Mucosa of descending colon (tissue), 3 donors: ENCODE results near the gene KRT37. TPM values are rescaled to one million over a fixed set of nuclear protein-coding genes. Genes with fewer than 3 reads are reported as not detected.
"Not testable (repeated sequence)": the region's sequence is repeated elsewhere in the genome, so short reads cannot be mapped to it uniquely, and the experiment has no call there.

Experiments used
- ATAC-seq: fragments of 200-7000 bp; cut with Tn5 transposase; one replicate; pipeline ENCODE4 v1.9.1; 2020; ENCODE audit warnings: mild to moderate bottlenecking, moderate library complexity
- DNase-seq, 3 donors: peaks; one replicate each; pipeline ENCODE4 v3.0.0-alpha.2; 2020
- H3K36me3 ChIP-seq: fragments of 200-600 bp; one replicate; pipeline ENCODE4 v1.8.0; 2021; ENCODE audit warnings: low read depth, mild to moderate bottlenecking
- H3K4me1 ChIP-seq: fragments of 200-600 bp; one replicate; pipeline ENCODE4 v1.8.0; 2021; ENCODE audit warnings: low read depth, mild to moderate bottlenecking
- H3K4me3 ChIP-seq: fragments of 200-600 bp; one replicate; pipeline ENCODE4 v1.8.0; 2021; ENCODE audit warnings: mild to moderate bottlenecking
- H3K9me3 ChIP-seq: fragments of 200-600 bp; one replicate; pipeline ENCODE4 v1.8.0; 2021; ENCODE audit warnings: mild to moderate bottlenecking
- intact Hi-C, 2 donors: fragments of 100-400 bp; cut with DNase I in 1 of 2; cut with micrococcal nuclease in 1 of 2; formaldehyde crosslinking; loops; one replicate each; pipeline versions ENCODE4 v1.11.0 to v1.11.1; 2022; cut with DNase I, micrococcal nuclease
- total RNA-seq, 3 donors: library from RNA; stranded (reverse); fragmentation: NEBNext Ultra II Directional in 2 of 3; extraction: Animal tissue kit (Norgen Biotek cat#: 25700) in 2 of 3; gene quantifications; one replicate each; pipeline versions ENCODE4 v1.2.1 to v1.2.4, GENCODE V29; 2021 to 2023
- TF ChIP-seq, protein P1 (sequence below): fragments of 200-600 bp; IDR thresholded peaks from one replicate; pipeline ENCODE4 v1.8.0; 2022; ENCODE audit warnings: antibody characterized with exemption, mild to moderate bottlenecking
- donor health status: DM: no; HTN: no; CAD: no; lungs with moderate emphysema.
- donor health status: DM: no; HTN: no; CAD: no.
- donor health status: DM: no; HTN: yes; CAD: no.

The KRT37 gene
- total RNA-seq, 3 donors from 2014 or later = not detected

DNA sequence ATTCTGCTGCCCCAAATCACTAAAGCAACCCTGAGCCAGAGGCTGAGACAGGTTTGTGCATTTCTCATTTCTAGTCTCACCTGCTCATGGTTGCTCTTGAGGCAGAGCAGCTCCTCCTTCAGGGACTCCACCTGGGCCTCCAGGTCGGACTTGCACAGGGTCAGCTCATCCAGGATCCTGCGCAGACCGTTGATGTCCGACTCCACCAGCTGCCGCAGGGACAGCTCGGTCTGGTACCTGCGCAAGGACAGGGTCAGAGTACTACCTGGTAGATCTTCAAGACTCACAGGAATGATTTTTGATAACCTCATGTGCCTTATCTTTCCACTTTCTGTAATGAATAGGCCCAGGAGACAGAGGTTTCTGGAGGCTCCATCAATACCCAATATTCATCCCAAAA lies 28.0 kb downstream of the KRT37 start:
- ATAC-seq = no peak

DNA sequence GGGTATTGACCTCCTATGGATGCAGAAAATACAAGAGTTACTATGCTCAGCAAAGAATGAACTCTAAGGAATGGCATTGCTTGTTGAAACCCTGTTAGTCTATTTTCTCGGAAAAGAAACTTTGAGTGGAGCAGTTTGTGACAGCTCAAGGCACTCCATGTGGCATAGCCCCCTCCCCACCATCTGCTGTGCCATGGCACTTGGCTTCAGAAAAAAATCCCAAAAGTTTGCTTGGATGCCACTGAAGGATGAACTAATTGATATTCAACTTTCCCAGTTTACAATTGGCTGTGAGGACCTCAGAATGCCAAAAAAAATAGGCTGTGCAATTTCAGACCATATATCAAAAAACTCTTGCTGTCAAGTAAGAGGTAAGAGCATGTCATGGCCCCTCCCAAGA lies 28.8 kb downstream of the KRT37 start:
- ATAC-seq (no peak), DNase-seq (no peak)
- no peaks in the 10 kb centered on the region for H3K4me1 ChIP-seq
- H3K9me3 ChIP-seq = no peaks in the 10 kb centered on the region
- intact Hi-C loops = no loop called here
- H3K4me3 ChIP-seq = no peak overlapping the region
- no peaks in the 10 kb centered on the region for H3K36me3 ChIP-seq
- TF ChIP-seq, protein P1, sequence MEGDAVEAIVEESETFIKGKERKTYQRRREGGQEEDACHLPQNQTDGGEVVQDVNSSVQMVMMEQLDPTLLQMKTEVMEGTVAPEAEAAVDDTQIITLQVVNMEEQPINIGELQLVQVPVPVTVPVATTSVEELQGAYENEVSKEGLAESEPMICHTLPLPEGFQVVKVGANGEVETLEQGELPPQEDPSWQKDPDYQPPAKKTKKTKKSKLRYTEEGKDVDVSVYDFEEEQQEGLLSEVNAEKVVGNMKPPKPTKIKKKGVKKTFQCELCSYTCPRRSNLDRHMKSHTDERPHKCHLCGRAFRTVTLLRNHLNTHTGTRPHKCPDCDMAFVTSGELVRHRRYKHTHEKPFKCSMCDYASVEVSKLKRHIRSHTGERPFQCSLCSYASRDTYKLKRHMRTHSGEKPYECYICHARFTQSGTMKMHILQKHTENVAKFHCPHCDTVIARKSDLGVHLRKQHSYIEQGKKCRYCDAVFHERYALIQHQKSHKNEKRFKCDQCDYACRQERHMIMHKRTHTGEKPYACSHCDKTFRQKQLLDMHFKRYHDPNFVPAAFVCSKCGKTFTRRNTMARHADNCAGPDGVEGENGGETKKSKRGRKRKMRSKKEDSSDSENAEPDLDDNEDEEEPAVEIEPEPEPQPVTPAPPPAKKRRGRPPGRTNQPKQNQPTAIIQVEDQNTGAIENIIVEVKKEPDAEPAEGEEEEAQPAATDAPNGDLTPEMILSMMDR = no peak

More for the DNA sequence above, 28.0 kb downstream of the KRT37 start:
- no peaks in the 10 kb centered on the region for H3K4me1 ChIP-seq
- TF ChIP-seq, protein P1 = no peak
- H3K4me3 ChIP-seq = no peak overlapping the region
- no peak for DNase-seq
- H3K36me3 ChIP-seq = no peaks in the 10 kb centered on the region
- intact Hi-C loops = no loop called here
- H3K9me3 ChIP-seq = no peaks in the 10 kb centered on the region

DNA sequence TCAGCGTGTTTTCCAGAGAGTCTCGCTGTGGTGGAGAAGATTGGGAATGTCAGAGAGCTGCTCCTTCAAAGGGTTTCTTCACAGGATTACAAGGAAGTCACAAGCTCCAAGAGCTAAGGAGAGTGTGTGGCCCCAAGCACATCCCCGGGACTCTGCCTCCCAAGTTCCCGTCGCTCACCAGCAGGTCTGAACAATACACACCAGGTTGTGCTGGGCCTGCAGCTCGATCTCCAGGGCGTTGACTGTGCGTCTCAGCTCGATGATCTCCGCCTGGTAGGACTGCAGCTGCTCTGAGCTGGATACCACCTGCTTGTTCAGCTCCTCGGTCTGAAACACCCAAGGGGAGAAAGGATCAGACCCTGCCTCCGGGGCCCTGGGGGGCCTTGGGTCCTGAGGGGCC lies 29.3 kb downstream of the KRT37 start:
- H3K9me3 ChIP-seq, DNase-seq, H3K4me3 ChIP-seq, H3K4me1 ChIP-seq, H3K36me3 ChIP-seq, ATAC-seq, intact Hi-C loops: not testable (repeated sequence)

GRCh38 chr17:41394254-41394996 lies 30.0 kb downstream of the KRT37 start:
- intact Hi-C loops = no loop called here
- Histone ChIP-seq H3K4me1 (no peaks in the 10 kb centered on the region), H3K4me3 (no peak overlapping the region), H3K36me3 (no peaks in the 10 kb centered on the region), H3K9me3 (no peaks in the 10 kb centered on the region)
- no peak for ATAC-seq
- no peak for DNase-seq
- TF ChIP-seq, protein P1 = no peak

GRCh38 chr17:41393826-41394225 lies 30.6 kb downstream of the KRT37 start:
- Histone ChIP-seq H3K9me3 (no peaks in the 10 kb centered on the region), H3K36me3 (no peaks in the 10 kb centered on the region), H3K4me3 (no peak overlapping the region), H3K4me1 (no peaks in the 10 kb centered on the region)
- no peak for DNase-seq
- intact Hi-C loops = no loop called here
- no peak for ATAC-seq
- TF ChIP-seq, protein P1 = no peak

GRCh38 chr17:41393294-41393693 lies 31.1 kb downstream of the KRT37 start:
- H3K36me3 ChIP-seq = no peaks in the 10 kb centered on the region
- intact Hi-C loops = no loop called here

More at GRCh38 chr17:41393294-41393693, 31.1 kb downstream of the KRT37 start:
- H3K9me3 ChIP-seq = no peaks in the 10 kb centered on the region
- H3K4me3 ChIP-seq = no peak overlapping the region
- DNase-seq (no peak), ATAC-seq (no peak)
- no peaks in the 10 kb centered on the region for H3K4me1 ChIP-seq
- TF ChIP-seq, protein P1 = no peak
